K562 (cell line): Measurements from ENCODE around the gene TCF4. TPM values are rescaled to one million over a fixed set of nuclear protein-coding genes. Genes with fewer than 3 reads are reported as not detected.

ENCODE experiments used
- ATAC-seq: fragments of 200-7000 bp; cut with Tn5 transposase; 3 replicates; pipeline ENCODE4 v1.9.1; 2020; ENCODE audit warnings: moderate library complexity
- BruUV-seq: library from RNA; stranded (reverse); fragments of 400-500 nt; replicated peaks from 2 replicates; lab custom pipeline; 2021; lab: Mats Ljungman, UMichigan
- CTCF ChIA-PET: fragments of 300-600 bp; formaldehyde crosslinking; extraction: SDS; loops from one replicate; lab custom pipeline; 2021; ENCODE audit warnings: low intra/inter-chr PET ratio; lab: Yijun Ruan, JAX
- POLR2A ChIA-PET: fragments of 300-600, 350-650 bp; sonication (Branson Sonifier 250); formaldehyde crosslinking; extraction: SDS; loops from one replicate; lab custom pipeline; 2021; ENCODE audit warnings: antibody characterized with exemption, inconsistent platforms; lab: Yijun Ruan, JAX
- DNase-seq, 4 experiments: peaks; one replicate each; pipeline versions ENCODE4 v3.0.0 to v3.0.0-alpha.2; 2011 to 2018; ENCODE audit warnings: low spot score in 3 of 4, mixed read lengths in 3 of 4; ENCODE audit errors: extremely low read depth in 1 of 4
- FAIRE-seq: peaks from 2 replicates; lab custom pipeline; 2011; peaks lifted over from hg19 to GRCh38; lab: Jason Lieb, UNC
- H2AFZ ChIP-seq: 2 replicates; pipeline ENCODE4 v1.6.0; 2011; ENCODE audit warnings: low read depth, low read length, control low read depth, inconsistent platforms
- H3K27ac ChIP-seq: fragments of 200-600 bp; 3 replicates; pipeline ENCODE4 v1.8.0; 2011; ENCODE audit warnings: low read depth, mild to moderate bottlenecking, control low read depth, inconsistent platforms, low read length, moderate library complexity, mixed read lengths; ENCODE audit errors: extremely low read depth
- H3K27me3 ChIP-seq, 2 experiments: fragments of 300-600 bp in 1 of 2; 2 replicates in 1 of 2; 3 replicates in 1 of 2; pipeline versions ENCODE4 v1.6.0 to v1.8.0; 2011; ENCODE audit warnings: inconsistent platforms in 2 of 2, low read length in 2 of 2, mild to moderate bottlenecking in 1 of 2, mixed read lengths in 1 of 2, moderate library complexity in 1 of 2; ENCODE audit not compliant: control insufficient read depth in 2 of 2, insufficient read depth in 2 of 2
- H3K36me3 ChIP-seq: fragments of 300-600 bp; 3 replicates; pipeline ENCODE4 v1.8.0; 2011; ENCODE audit warnings: mild to moderate bottlenecking, low read length, inconsistent platforms; ENCODE audit not compliant: control insufficient read depth, insufficient read depth
- H3K4me1 ChIP-seq, 2 experiments: fragments of 200-600 bp in 1 of 2; replicated peaks in 1 of 2; 2 replicates in 1 of 2; 3 replicates in 1 of 2; pipeline versions ENCODE4 v1.5.1 to v1.8.0; 2011; ENCODE audit warnings: inconsistent platforms in 2 of 2, low read length in 2 of 2, mild to moderate bottlenecking in 1 of 2, mixed read lengths in 1 of 2, moderate library complexity in 1 of 2; ENCODE audit not compliant: control insufficient read depth in 2 of 2, insufficient read depth in 2 of 2
- H3K4me2 ChIP-seq: 2 replicates; pipeline ENCODE4 v1.6.1; 2011; ENCODE audit warnings: low read length, control low read depth, inconsistent platforms, mixed read lengths; ENCODE audit not compliant: insufficient read depth
- H3K4me3 ChIP-seq: fragments of 200-600 bp; sonication (generic), shearing (Covaris generic); 2 replicates; pipeline ENCODE4 v1.5.1; 2016; ENCODE audit warnings: control low read depth, inconsistent platforms
- H3K79me2 ChIP-seq: fragments of 200-600 bp; 3 replicates; pipeline ENCODE4 v1.8.0; 2011; ENCODE audit warnings: low read length, inconsistent platforms; ENCODE audit not compliant: control insufficient read depth, insufficient read depth
- H3K9ac ChIP-seq, 2 experiments: 2 replicates each; pipeline versions ENCODE4 v1.6.0 to v1.6.1; 2011; ENCODE audit warnings: low read depth in 2 of 2, low read length in 2 of 2, control low read depth in 1 of 2, inconsistent platforms in 1 of 2, mild to moderate bottlenecking in 1 of 2, mixed read lengths in 1 of 2; ENCODE audit not compliant: insufficient read depth in 1 of 2
- H3K9me1 ChIP-seq: one replicate; pipeline ENCODE4 v1.6.0; 2011; ENCODE audit warnings: inconsistent platforms, mild to moderate bottlenecking, low read length, moderate library complexity; ENCODE audit not compliant: control insufficient read depth, insufficient read depth
- H3K9me3 ChIP-seq: replicated peaks from 2 replicates; pipeline ENCODE4 v1.5.1; 2011; ENCODE audit warnings: low read depth, low read length, inconsistent platforms; ENCODE audit not compliant: control insufficient read depth, insufficient read depth
- H4K20me1 ChIP-seq: replicated peaks from 2 replicates; pipeline ENCODE4 v1.6.1; 2011; ENCODE audit warnings: low read length, inconsistent platforms, mixed read lengths; ENCODE audit not compliant: control insufficient read depth, insufficient read depth
- CBX8 ChIP-seq: fragments of 200-600 bp; sonication (generic); IDR thresholded peaks from 2 replicates; pipeline ENCODE4 v1.6.1; 2012; ENCODE audit warnings: borderline replicate concordance, mixed run types, low read depth, mild to moderate bottlenecking, moderate library complexity, mixed read lengths, low read length, control low read depth, inconsistent platforms; ENCODE audit not compliant: poor library complexity, severe bottlenecking; ENCODE audit errors: extremely low read depth
- CCAR2 ChIP-seq: fragments of 200-400 bp; formaldehyde crosslinking; IDR thresholded peaks from 2 replicates; pipeline ENCODE4 v1.6.1; 2017; ENCODE audit warnings: mild to moderate bottlenecking, low read depth, low read length
- MAFG ChIP-seq: fragments of 450-650 bp; conservative IDR thresholded peaks from 2 replicates; pipeline ENCODE4 v1.6.1; 2016; ENCODE audit warnings: missing genetic modification characterization, missing compliant biosample characterization
- PHB2 ChIP-seq: fragments of 450-650 bp; IDR thresholded peaks from 2 replicates; pipeline ENCODE4 v1.6.1; 2017; ENCODE audit warnings: low read depth
- SMAD1 ChIP-seq: fragments of 150-350 bp; IDR thresholded peaks from 2 replicates; pipeline ENCODE4 v1.6.1; 2014; ENCODE audit warnings: low read length, low read depth; ENCODE audit not compliant: partially characterized antibody
- SRF ChIP-seq, 2 experiments: fragments of 250-450, 450-650 bp in 1 of 2; sonication (Bioruptor Pico) in 1 of 2; sonication (generic) in 1 of 2; formaldehyde crosslinking; IDR thresholded peaks; 2 replicates each; pipeline versions ENCODE4 v1.5.0 to v1.5.1; 2020 to 2022; ENCODE audit warnings: mild to moderate bottlenecking in 1 of 2, missing genetic modification reagents in 1 of 2
- TOE1 ChIP-seq, 2 experiments: fragments of 450-650 bp in 1 of 2; sonication (generic) in 1 of 2; formaldehyde crosslinking in 1 of 2; IDR thresholded peaks; 2 replicates each; pipeline versions ENCODE4 v1.7.1 to v1.8.0; 2016 to 2022; ENCODE audit warnings: borderline replicate concordance in 2 of 2, mild to moderate bottlenecking in 2 of 2, antibody characterized with exemption in 1 of 2, inconsistent platforms in 1 of 2, low read depth in 1 of 2, missing genetic modification reagents in 1 of 2, moderate library complexity in 1 of 2
- WGBS: fragments of 100-300 bp; shearing (Covaris generic); methylation state at CpG from one replicate; pipeline ENCODE4 v1.1.6; 2016; ENCODE audit warnings: low coverage, mixed read lengths; ENCODE audit not compliant: insufficient coverage; ENCODE audit errors: missing lambda C conversion rate; 5-methylcytosine and 5-hydroxymethylcytosine counted together
- in situ Hi-C: fragments of 300-500 bp; cut with MboI; formaldehyde crosslinking; loops from 4 replicates; pipeline ENCODE4 v1.15.0; 2018; ENCODE audit warnings: inconsistent platforms, mixed read lengths
- intact Hi-C: fragments of 100-400 bp; cut with micrococcal nuclease; formaldehyde crosslinking; loops from 2 replicates; pipeline ENCODE4 v1.14.2; 2022
- polyA plus RNA-seq, 8 experiments: library from polyadenylated mRNA; depleted of rRNA in 4 of 8; stranded (reverse) in 5 of 8; unstranded in 3 of 8; fragments of >200 nt; fragmentation: Nextera tagmentation in 2 of 8; fragmentation: Illumina TruSeq in 1 of 8; extraction: Ambion mirVana in 2 of 8; extraction: Trizol in 1 of 8; gene quantifications; 2 replicates each; pipeline versions ENCODE4 v1.2.1 to v1.2.3, GENCODE V29; 2011 to 2014; ENCODE audit warnings: inconsistent platforms in 1 of 8, missing spikeins in 1 of 8
- total RNA-seq, 7 experiments: library from RNA; depleted of rRNA in 6 of 7; stranded (reverse); fragments of >200 nt in 6 of 7; fragmentation: Illumina TruSeq in 2 of 7; extraction: Trizol in 2 of 7; gene quantifications; 2 replicates each; pipeline versions ENCODE4 v1.2.1 to v1.2.3, GENCODE V29; 2011 to 2021; ENCODE audit warnings: low replicate concordance in 1 of 7

The TCF4 gene
- total and polyA plus RNA-seq, 9 of the 15 experiments (the other 6 are each of a cell fraction or from before 2014, with no cell fraction given), result 4.8 to 24.7 (median 15.2) TPM

GRCh38 chr18:55605733-55606338, 17.8 kb upstream of the TCF4 start:
- no peak for ATAC-seq
- BruUV-seq, result no TSS peak
- in situ Hi-C loops, result no loop called here

GRCh38 chr18:55603775-55604174, 15.8 kb upstream of the TCF4 start:
- TF ChIP-seq SRF (CRISPR knock-in tag; IDR thresholded peaks at IDR 0.05) (no peak), TOE1 (IDR thresholded peaks at IDR 0.05; ENCODE audit: borderline replicate concordance) (no peak), TOE1 (CRISPR knock-in tag; IDR thresholded peaks at IDR 0.05; ENCODE audit: borderline replicate concordance, low read depth) (no peak), MAFG (tag) (no peak), CCAR2 (no peak), CBX8 (no peak)
- Histone ChIP-seq H3K79me2 (no peaks in the 10 kb centered on the region), H3K36me3 (no peaks in the 10 kb centered on the region), H4K20me1 (no peaks in the 10 kb centered on the region), H3K4me2 (no peak overlapping the region), H3K4me3 (no peak overlapping the region), H3K9ac (no peak overlapping the region), H2AFZ (no peak overlapping the region), H3K9me1 (no peaks in the 10 kb centered on the region), H3K4me1 (no peaks in the 10 kb centered on the region), H3K27ac (no peak overlapping the region), H3K27me3 (no peaks in the 10 kb centered on the region), H3K9me3 (no peaks in the 10 kb centered on the region)
- CTCF ChIA-PET, result no interaction called here
- BruUV-seq, result no TSS peak
- no peak for DNase-seq
- POLR2A ChIA-PET, result no interaction called here
- WGBS, result 47% methylated on average over 5 of the region's 5 CpGs
- in situ Hi-C loops (no loop called here), intact Hi-C loops (no loop called here)
- ATAC-seq, result no peak
- FAIRE-seq, result no peak

More at GRCh38 chr18:55605733-55606338, 17.8 kb upstream of the TCF4 start:
- Histone ChIP-seq H3K36me3 (no peaks in the 10 kb centered on the region), H3K4me2 (no peak overlapping the region), H3K9me3 (no peaks in the 10 kb centered on the region), H3K27me3 (no peaks in the 10 kb centered on the region), H3K9ac (no peak overlapping the region), H3K4me1 (no peaks in the 10 kb centered on the region), H3K9me1 (no peaks in the 10 kb centered on the region), H4K20me1 (no peaks in the 10 kb centered on the region), H3K79me2 (no peaks in the 10 kb centered on the region), H2AFZ (no peak overlapping the region), H3K4me3 (no peak overlapping the region), H3K27ac (no peak overlapping the region)
- DNase-seq, result no peak
- no peak for TF ChIP-seq PHB2
- TF ChIP-seq SMAD1, result no peak
- CTCF ChIA-PET, result no interaction called here
- FAIRE-seq, result no peak
- POLR2A ChIA-PET, result no interaction called here
- WGBS, result 38% methylated on average over 7 of the region's 7 CpGs
- intact Hi-C loops, result no loop called here
